ENCODE data around the gene QRFP. TPM values are rescaled to one million over a fixed set of nuclear protein-coding genes. Genes with fewer than 3 reads are reported as not detected.
"Not testable (repeated sequence)": the region's sequence is repeated elsewhere in the genome, so short reads cannot be mapped to it uniquely, and the experiment has no call there.

Gene QRFP
- total RNA-seq, 1 donor from 2014 or later: not detected

- no peak for TF ChIP-seq CTCF (IDR thresholded peaks at IDR 0.05)
- H3K27me3 ChIP-seq: no peaks in the 10 kb centered on the region
- H3K9me3 ChIP-seq: no peaks in the 10 kb centered on the region
- peaks cover 5% of the 10 kb centered on the region in 2 donors for H3K36me3 ChIP-seq
- H3K27ac ChIP-seq: peak overlapping the region; percentile 95 to 98
- H3K4me1 ChIP-seq: peaks cover 5 to 44% of the 10 kb centered on the region in 2 donors
- DNase-seq (ENCODE audit: low spot score in 2 of 2): no peak
- no peak overlapping the region for H3K4me3 ChIP-seq
- intact Hi-C loops (cut with DNase I): loop anchor here (5.0 kb wide), 2 partner anchors 137 to 157 kb away; partner anchors contain the start of gene EXOSC2
Observed at GRCh38 chr9:130849356-130849755, 47.3 kb downstream of the QRFP start.

GRCh38 chr9:130848514-130848913, 48.1 kb downstream of the QRFP start:
- H3K27me3 ChIP-seq; H3K4me3 ChIP-seq; H3K36me3 ChIP-seq; H3K9me3 ChIP-seq; DNase-seq (ENCODE audit: low spot score in 2 of 2): not testable (repeated sequence)
- H3K4me1 ChIP-seq: peaks cover 10 to 53% of the 10 kb centered on the region in 2 donors
- intact Hi-C loops (cut with DNase I): loop anchor here (5.0 kb wide), 2 partner anchors 136 to 156 kb away; partner anchors contain the start of gene EXOSC2
- H3K27ac ChIP-seq: peak overlapping the region; percentile 95 to 98

- peak; percentile 53 to 93 for DNase-seq (ENCODE audit: low spot score in 2 of 2)
- intact Hi-C loops (cut with DNase I): loop anchor here (1.0 to 5.0 kb wide), 5 partner anchors 13 to 155 kb away; partner anchors contain the start of gene EXOSC2
- H3K4me1 ChIP-seq: peaks cover 19 to 61% of the 10 kb centered on the region in 2 donors
- H3K27me3 ChIP-seq: no peaks in the 10 kb centered on the region
- H3K36me3 ChIP-seq: no peaks in the 10 kb centered on the region
- peak in 2 of 3 experiments; percentile 26 to 29 for TF ChIP-seq CTCF (IDR thresholded peaks at IDR 0.05)
- no peaks in the 10 kb centered on the region for H3K9me3 ChIP-seq
- peak overlapping the region; percentile 95 to 98 for H3K27ac ChIP-seq
- peak overlapping the region; percentile 40 to 50 for H3K4me3 ChIP-seq
Observed at GRCh38 chr9:130847306-130848217, 49.0 kb downstream of the QRFP start.

- Histone ChIP-seq H3K4me1 (peaks cover 23 to 69% of the 10 kb centered on the region in 2 donors), H3K4me3 (peak overlapping the region; percentile 40 to 50), H3K27me3 (no peaks in the 10 kb centered on the region), H3K27ac (peak overlapping the region; percentile 95 to 98), H3K36me3 (no peaks in the 10 kb centered on the region), H3K9me3 (no peaks in the 10 kb centered on the region)
- intact Hi-C loops (cut with DNase I): loop anchor here (1.0 to 5.0 kb wide), 5 partner anchors 12 to 154 kb away; partner anchors contain the start of gene EXOSC2
- no peak for TF ChIP-seq CTCF (IDR thresholded peaks at IDR 0.05)
- peak in 1 of 2 donors; percentile 90 for DNase-seq (ENCODE audit: low spot score in 2 of 2)
Observed at GRCh38 chr9:130846487-130847305, 49.9 kb downstream of the QRFP start.

- DNase-seq (ENCODE audit: low spot score in 2 of 2): peak in 1 of 2 donors; percentile 79
- no peaks in the 10 kb centered on the region for H3K36me3 ChIP-seq
- no peaks in the 10 kb centered on the region for H3K27me3 ChIP-seq
- no peaks in the 10 kb centered on the region for H3K9me3 ChIP-seq
- TF ChIP-seq CTCF (IDR thresholded peaks at IDR 0.05): no peak
- H3K4me3 ChIP-seq: peak overlapping the region; percentile 40 to 50
- H3K27ac ChIP-seq: peak overlapping the region; percentile 95 to 98
- intact Hi-C loops (cut with DNase I): loop anchor here (5.0 kb wide), 2 partner anchors 134 to 154 kb away; partner anchors contain the start of gene EXOSC2
- peaks cover 23 to 76% of the 10 kb centered on the region in 2 donors for H3K4me1 ChIP-seq
Observed at GRCh38 chr9:130845901-130846481, 50.6 kb downstream of the QRFP start.

Measured in ascending aorta (tissue), 2 donors.